PC-9 (cell line): ENCODE measurements around the gene ZNF613. TPM values are rescaled to one million over a fixed set of nuclear protein-coding genes. Genes with fewer than 3 reads are reported as not detected.

ENCODE experiments used
- BruUV-seq: library from RNA; stranded (reverse); fragments of 400-500 nt; replicated peaks from 2 replicates; lab custom pipeline; 2021; lab: Mats Ljungman, UMichigan
- CTCF ChIA-PET: fragments of 300-600 bp; sonication (Branson Sonifier 250); formaldehyde crosslinking; loops from one replicate; lab custom pipeline; 2022; ENCODE audit warnings: antibody characterized with exemption; lab: Charles Lee
- POLR2A ChIA-PET: fragments of 300-600 bp; sonication (Branson Sonifier 250); formaldehyde crosslinking; loops from one replicate; lab custom pipeline; 2022; ENCODE audit warnings: antibody characterized with exemption; ENCODE audit not compliant: unreplicated experiment; lab: Charles Lee
- DNase-seq, 2 experiments: peaks; one replicate each; pipeline versions ENCODE4 v3.0.0 to v3.0.0-alpha.2; 2015 to 2022; ENCODE audit warnings: mixed read lengths in 1 of 2
- H2AFZ ChIP-seq: fragments of 200-600 bp; sonication (generic); 2 replicates; pipeline ENCODE4 v1.8.1; 2017; ENCODE audit warnings: antibody characterized with exemption
- H3F3A ChIP-seq: fragments of 200-600 bp; sonication (generic); 2 replicates; pipeline ENCODE4 v1.8.1; 2017; ENCODE audit warnings: antibody characterized with exemption, mild to moderate bottlenecking, low read depth; ENCODE audit not compliant: insufficient read depth
- H3K27ac ChIP-seq: fragments of 200-600 bp; sonication (generic); 2 replicates; pipeline ENCODE4 v1.6.1; 2016; ENCODE audit warnings: mixed run types
- H3K27me3 ChIP-seq: fragments of 200-600 bp; sonication (generic); 2 replicates; pipeline ENCODE4 v1.6.1; 2016; ENCODE audit warnings: low read depth, mixed run types; ENCODE audit not compliant: insufficient read depth
- H3K36me3 ChIP-seq: fragments of 200-600 bp; sonication (generic); 2 replicates; pipeline ENCODE4 v1.6.1; 2016; ENCODE audit warnings: low read depth, mixed run types
- H3K4me1 ChIP-seq: fragments of 200-600 bp; sonication (generic); replicated peaks from 2 replicates; pipeline ENCODE4 v1.6.1; 2016; ENCODE audit warnings: mixed run types; ENCODE audit not compliant: insufficient read depth
- H3K4me2 ChIP-seq: fragments of 200-600 bp; sonication (generic); 2 replicates; pipeline ENCODE4 v1.6.1; 2017; ENCODE audit warnings: mixed run types
- H3K4me3 ChIP-seq: fragments of 200-600 bp; sonication (generic); 2 replicates; pipeline ENCODE4 v1.6.1; 2016; ENCODE audit warnings: mixed run types
- H3K79me2 ChIP-seq: fragments of 200-600 bp; sonication (generic); 2 replicates; pipeline ENCODE4 v1.6.1; 2017; ENCODE audit warnings: low read depth, mixed run types
- H3K9me2 ChIP-seq: fragments of 200-600 bp; sonication (generic); 2 replicates; pipeline ENCODE4 v1.8.1; 2017; ENCODE audit warnings: mild to moderate bottlenecking; ENCODE audit not compliant: insufficient read depth
- H3K9me3 ChIP-seq: fragments of 200-600 bp; sonication (generic); 2 replicates; pipeline ENCODE4 v1.8.1; 2016; ENCODE audit warnings: low read depth; ENCODE audit not compliant: insufficient read depth
- H4K20me1 ChIP-seq: fragments of 200-600 bp; sonication (generic); 2 replicates; pipeline ENCODE4 v1.8.1; 2017; ENCODE audit not compliant: insufficient read depth
- CTCF ChIP-seq: fragments of 200-600 bp; sonication (generic); conservative IDR thresholded peaks from 2 replicates; pipeline ENCODE4 v1.6.1; 2017; ENCODE audit warnings: mixed run types, antibody characterized with exemption, mild to moderate bottlenecking, moderate library complexity
- EZH2 ChIP-seq: fragments of 200-600 bp; sonication (generic); IDR thresholded peaks from 2 replicates; pipeline ENCODE4 v1.8.0; 2017; ENCODE audit warnings: antibody characterized with exemption, low read depth
- intact Hi-C: fragments of 100-400 bp; cut with micrococcal nuclease; formaldehyde crosslinking; loops from one replicate; pipeline ENCODE4 v1.10.0; 2022; ENCODE audit not compliant: unreplicated experiment
- total RNA-seq: library from RNA; stranded (reverse); gene quantifications from 2 replicates; pipeline ENCODE4 v1.2.3, GENCODE V29; 2021

Gene ZNF613
- total RNA-seq, 1 experiment from 2014 or later, result 4.8 TPM

GRCh38 chr19:51915324-51915867 is 11.9 kb upstream of the ZNF613 start:
- Histone ChIP-seq H4K20me1 (no peaks in the 10 kb centered on the region), H3K9me2 (no peaks in the 10 kb centered on the region; the same call in 1 of the 2 replicates), H3K4me2 (no peak overlapping the region), H3K79me2 (no peaks in the 10 kb centered on the region), H3K4me1 (no peaks in the 10 kb centered on the region), H3K36me3 (no peaks in the 10 kb centered on the region), H3K9me3 (peaks cover 64% of the 10 kb centered on the region), H2AFZ (no peak overlapping the region), H3K27me3 (no peaks in the 10 kb centered on the region), H3K27ac (no peak overlapping the region), H3F3A (no peaks in the 10 kb centered on the region), H3K4me3 (no peak overlapping the region)
- CTCF ChIA-PET, result no interaction called here
- intact Hi-C loops, result no loop called here
- POLR2A ChIA-PET, result no interaction called here
- DNase-seq, result no peak
- BruUV-seq, result no TSS peak
- no peak for TF ChIP-seq EZH2
- TF ChIP-seq CTCF, result no peak

GRCh38 chr19:51916167-51916566 is 11.1 kb upstream of the ZNF613 start:
- no peak for TF ChIP-seq CTCF
- TF ChIP-seq EZH2, result no peak
- intact Hi-C loops, result no loop called here
- Histone ChIP-seq H3K9me2 (no peaks in the 10 kb centered on the region; the same call in 1 of the 2 replicates), H3K9me3 (peaks cover 69% of the 10 kb centered on the region), H2AFZ (no peak overlapping the region), H3K4me3 (no peak overlapping the region), H3F3A (no peaks in the 10 kb centered on the region), H3K4me1 (no peaks in the 10 kb centered on the region), H3K79me2 (no peaks in the 10 kb centered on the region), H3K27ac (no peak overlapping the region), H3K27me3 (no peaks in the 10 kb centered on the region), H4K20me1 (no peaks in the 10 kb centered on the region), H3K36me3 (no peaks in the 10 kb centered on the region), H3K4me2 (no peak overlapping the region)
- POLR2A ChIA-PET, result no interaction called here
- CTCF ChIA-PET, result no interaction called here
- BruUV-seq, result no TSS peak
- DNase-seq, result no peak

- ChIA-PET POLR2A (no interaction called here), CTCF (no interaction called here)
- intact Hi-C loops, result loop anchor here (10.0 kb wide), 1 partner anchor 215 kb away; no protein-coding TSS in a partner anchor
- TF ChIP-seq EZH2 (no peak), CTCF (no peak)
- H3K4me3 ChIP-seq, result no peak overlapping the region
- no peaks in the 10 kb centered on the region for H3K36me3 ChIP-seq
- H3K4me2 ChIP-seq, result no peak overlapping the region
- no peaks in the 10 kb centered on the region for H3F3A ChIP-seq
- H3K9me3 ChIP-seq, result peaks cover 62% of the 10 kb centered on the region
- no peaks in the 10 kb centered on the region for H3K4me1 ChIP-seq
- H3K27ac ChIP-seq, result no peak overlapping the region
- H4K20me1 ChIP-seq, result no peaks in the 10 kb centered on the region
- no peak for DNase-seq
- no TSS peak for BruUV-seq
- no peak overlapping the region for H2AFZ ChIP-seq
- H3K79me2 ChIP-seq, result no peaks in the 10 kb centered on the region
- H3K27me3 ChIP-seq, result no peaks in the 10 kb centered on the region
- H3K9me2 ChIP-seq, result no peaks in the 10 kb centered on the region
These were observed 7.7 kb upstream of the ZNF613 start for GRCh38 chr19:51919606-51920005.
